PFSK-1 (cell line): ENCODE measurements around the gene NHLRC4.

Experiments used
- POLR2AphosphoS5 ChIP-seq: IDR thresholded peaks from 2 replicates; pipeline ENCODE4 v1.6.1; 2012; ENCODE audit warnings: low read depth, mild to moderate bottlenecking, control low read depth, low read length, moderate library complexity
- REST ChIP-seq, 2 experiments: IDR thresholded peaks; 2 replicates each; pipeline versions ENCODE4 v1.6.1 to v1.8.0; 2011 to 2012; ENCODE audit warnings: low read depth in 2 of 2, low read length in 2 of 2, control low read depth in 1 of 2, inconsistent platforms in 1 of 2, mild to moderate bottlenecking in 1 of 2, moderate library complexity in 1 of 2; ENCODE audit not compliant: insufficient read depth in 1 of 2
- SIN3A ChIP-seq: IDR thresholded peaks from 2 replicates; pipeline ENCODE4 v1.6.1; 2012; ENCODE audit warnings: mild to moderate bottlenecking, low read length, moderate library complexity, borderline replicate concordance; ENCODE audit not compliant: insufficient read depth
- TAF1 ChIP-seq: IDR thresholded peaks from 2 replicates; pipeline ENCODE4 v1.6.1; 2012; ENCODE audit warnings: low read length, control low read depth, borderline replicate concordance; ENCODE audit not compliant: insufficient read depth

GRCh38 chr16:593807-594206 is 27.0 kb downstream of the NHLRC4 start:
- TF ChIP-seq TAF1 (no peak), REST (IDR thresholded peaks at IDR 0.05; ENCODE audit: insufficient read depth in 1 of 2, low read depth in 2 of 2, low read length in 2 of 2) (no peak), POLR2AphosphoS5 (no peak), SIN3A (no peak)
